ENCODE measurements around the gene TBCD.

The TBCD gene

GRCh38 chr17:82862737-82863382 lies 111.0 kb downstream of the TBCD start:
- Histone ChIP-seq H3K27ac (ENCODE audit: low read depth, low read length) (no peak overlapping the region), H3K4me3 (ENCODE audit: low read depth, low read length) (no peak overlapping the region), H3K9me3 (ENCODE audit: control insufficient read depth, insufficient read depth, low read length) (no peaks in the 10 kb centered on the region), H3K27me3 (ENCODE audit: control insufficient read depth, insufficient read depth, low read length) (no peaks in the 10 kb centered on the region), H3K9ac (ENCODE audit: low read depth, low read length) (no peak overlapping the region), H3K4me1 (ENCODE audit: control insufficient read depth, insufficient read depth, low read length) (no peaks in the 10 kb centered on the region), H3K36me3 (ENCODE audit: control insufficient read depth, insufficient read depth, low read length) (peaks cover 5% of the 10 kb centered on the region; the same call in 1 of the 2 replicates)

DNA sequence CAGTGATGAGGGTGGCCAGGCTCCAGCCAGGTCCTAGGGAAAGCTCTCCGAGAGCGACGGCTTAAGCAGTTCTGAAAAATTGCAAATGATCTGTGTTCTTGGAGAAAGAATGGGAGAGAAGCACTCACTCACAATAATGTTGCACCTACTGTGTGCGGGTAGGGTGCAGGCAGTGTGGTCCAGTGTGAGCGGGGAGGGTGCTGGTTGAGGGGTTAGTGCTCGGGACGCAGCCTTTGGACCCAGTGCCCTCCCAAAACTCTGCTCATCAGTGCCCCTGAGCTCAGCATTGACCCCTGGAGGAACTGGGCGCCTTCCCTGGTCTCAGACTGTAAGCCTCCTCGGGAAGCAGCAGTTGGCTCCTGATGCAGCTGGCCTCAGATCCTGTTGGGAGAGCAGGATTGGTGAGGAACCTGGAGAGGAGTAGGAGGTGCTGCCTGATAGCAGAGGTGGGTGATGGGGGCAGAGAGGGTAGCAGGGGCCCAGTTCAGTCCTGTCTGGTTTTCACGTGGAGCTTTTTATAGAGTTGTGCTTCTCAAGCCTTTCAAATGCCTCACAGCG lies 111.6 kb downstream of the TBCD start:
- Histone ChIP-seq H3K36me3 (ENCODE audit: control insufficient read depth, insufficient read depth, low read length) (peaks cover 5% of the 10 kb centered on the region; the same call in 1 of the 2 replicates), H3K9me3 (ENCODE audit: control insufficient read depth, insufficient read depth, low read length) (no peaks in the 10 kb centered on the region), H3K9ac (ENCODE audit: low read depth, low read length) (no peak overlapping the region), H3K27me3 (ENCODE audit: control insufficient read depth, insufficient read depth, low read length) (no peaks in the 10 kb centered on the region), H3K4me3 (ENCODE audit: low read depth, low read length) (no peak overlapping the region), H3K27ac (ENCODE audit: low read depth, low read length) (no peak overlapping the region), H3K4me1 (ENCODE audit: control insufficient read depth, insufficient read depth, low read length) (no peaks in the 10 kb centered on the region)

DNA sequence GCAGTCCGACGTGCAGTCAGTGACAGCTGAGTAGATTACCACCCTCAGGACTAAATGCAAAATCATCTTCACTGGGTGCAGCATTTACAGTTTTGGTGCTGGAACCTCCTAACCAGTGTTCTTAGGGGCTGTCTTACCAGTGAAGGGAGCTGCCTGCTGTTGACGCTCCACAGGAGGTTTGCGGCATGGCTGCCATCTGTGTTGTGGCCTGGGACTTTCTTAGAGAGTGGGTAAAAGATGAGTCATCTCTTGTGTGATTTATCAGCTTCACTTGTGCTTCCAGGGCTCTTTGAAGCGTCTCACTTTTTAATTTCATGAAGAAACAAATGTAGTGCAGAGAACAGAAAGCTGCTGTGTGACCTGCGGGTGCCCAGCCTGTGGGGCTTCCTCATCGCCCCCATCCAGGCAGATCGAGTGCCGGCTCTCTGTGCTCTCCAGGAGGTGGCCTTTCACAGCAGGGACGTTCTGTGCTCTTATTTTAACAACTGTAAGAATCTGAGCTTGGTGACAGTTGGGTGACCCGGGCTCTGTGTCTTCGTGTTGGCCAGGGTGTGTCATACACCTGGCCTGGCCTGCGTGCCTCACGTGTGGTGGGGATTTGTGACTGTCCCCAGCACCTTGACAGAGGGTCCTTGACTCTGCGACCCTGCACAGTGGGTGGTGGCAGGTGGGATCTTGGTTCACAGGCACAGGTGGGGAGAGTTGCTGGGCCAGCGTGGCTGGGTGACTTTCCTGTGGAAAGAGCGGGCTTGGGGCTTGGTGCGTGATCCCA lies 112.3 kb downstream of the TBCD start:
- H3K9me3 ChIP-seq (ENCODE audit: control insufficient read depth, insufficient read depth, low read length), result no peaks in the 10 kb centered on the region
- H3K27me3 ChIP-seq (ENCODE audit: control insufficient read depth, insufficient read depth, low read length), result no peaks in the 10 kb centered on the region
- peak overlapping the region; percentile 9 for H3K27ac ChIP-seq (ENCODE audit: low read depth, low read length)
- H3K36me3 ChIP-seq (ENCODE audit: control insufficient read depth, insufficient read depth, low read length), result peaks cover 5% of the 10 kb centered on the region; the same call in 1 of the 2 replicates
- no peak overlapping the region for H3K9ac ChIP-seq (ENCODE audit: low read depth, low read length)
- no peaks in the 10 kb centered on the region for H3K4me1 ChIP-seq (ENCODE audit: control insufficient read depth, insufficient read depth, low read length)
- no peak overlapping the region for H3K4me3 ChIP-seq (ENCODE audit: low read depth, low read length)

DNA sequence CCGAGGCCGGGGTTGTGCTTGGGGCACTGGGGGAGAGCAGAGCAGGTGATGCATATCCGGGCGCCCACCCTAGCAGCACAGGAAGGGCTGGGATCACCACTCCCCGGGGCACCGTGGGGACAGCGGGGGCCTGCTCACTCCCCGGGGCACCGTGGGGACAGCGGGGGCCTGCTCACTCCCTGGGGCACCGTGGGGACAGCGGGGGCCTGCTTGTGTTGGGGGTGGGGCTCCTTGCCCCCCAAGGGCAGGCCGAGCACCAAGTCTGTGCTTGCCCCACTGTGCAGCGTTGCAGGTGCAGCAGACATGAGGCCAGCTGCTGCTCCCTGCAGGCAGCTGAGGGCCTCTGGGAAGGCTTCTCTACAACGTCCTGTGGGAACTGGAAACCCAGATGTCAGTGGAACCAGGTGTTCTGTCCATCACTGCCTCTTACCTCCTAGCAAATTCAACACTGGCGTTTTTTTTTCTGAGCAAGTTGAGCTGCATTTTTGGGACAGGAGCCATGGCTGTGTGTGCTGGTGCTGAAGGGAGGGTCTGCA lies 112.9 kb downstream of the TBCD start:
- Histone ChIP-seq H3K27ac (ENCODE audit: low read depth, low read length) (no peak overlapping the region), H3K4me1 (ENCODE audit: control insufficient read depth, insufficient read depth, low read length) (no peaks in the 10 kb centered on the region), H3K9ac (ENCODE audit: low read depth, low read length) (no peak overlapping the region), H3K27me3 (ENCODE audit: control insufficient read depth, insufficient read depth, low read length) (no peaks in the 10 kb centered on the region), H3K9me3 (ENCODE audit: control insufficient read depth, insufficient read depth, low read length) (no peaks in the 10 kb centered on the region), H3K36me3 (ENCODE audit: control insufficient read depth, insufficient read depth, low read length) (peaks cover 5% of the 10 kb centered on the region; the same call in 1 of the 2 replicates), H3K4me3 (ENCODE audit: low read depth, low read length) (no peak overlapping the region)

GRCh38 chr17:82865274-82865673 lies 113.4 kb downstream of the TBCD start:
- H3K4me3 ChIP-seq (ENCODE audit: low read depth, low read length), result no peak overlapping the region
- H3K36me3 ChIP-seq (ENCODE audit: control insufficient read depth, insufficient read depth, low read length), result peaks cover 8% of the 10 kb centered on the region
- H3K9ac ChIP-seq (ENCODE audit: low read depth, low read length), result no peak overlapping the region
- H3K4me1 ChIP-seq (ENCODE audit: control insufficient read depth, insufficient read depth, low read length), result no peaks in the 10 kb centered on the region
- H3K9me3 ChIP-seq (ENCODE audit: control insufficient read depth, insufficient read depth, low read length), result no peaks in the 10 kb centered on the region
- H3K27me3 ChIP-seq (ENCODE audit: control insufficient read depth, insufficient read depth, low read length), result no peaks in the 10 kb centered on the region
- no peak overlapping the region for H3K27ac ChIP-seq (ENCODE audit: low read depth, low read length)

DNA sequence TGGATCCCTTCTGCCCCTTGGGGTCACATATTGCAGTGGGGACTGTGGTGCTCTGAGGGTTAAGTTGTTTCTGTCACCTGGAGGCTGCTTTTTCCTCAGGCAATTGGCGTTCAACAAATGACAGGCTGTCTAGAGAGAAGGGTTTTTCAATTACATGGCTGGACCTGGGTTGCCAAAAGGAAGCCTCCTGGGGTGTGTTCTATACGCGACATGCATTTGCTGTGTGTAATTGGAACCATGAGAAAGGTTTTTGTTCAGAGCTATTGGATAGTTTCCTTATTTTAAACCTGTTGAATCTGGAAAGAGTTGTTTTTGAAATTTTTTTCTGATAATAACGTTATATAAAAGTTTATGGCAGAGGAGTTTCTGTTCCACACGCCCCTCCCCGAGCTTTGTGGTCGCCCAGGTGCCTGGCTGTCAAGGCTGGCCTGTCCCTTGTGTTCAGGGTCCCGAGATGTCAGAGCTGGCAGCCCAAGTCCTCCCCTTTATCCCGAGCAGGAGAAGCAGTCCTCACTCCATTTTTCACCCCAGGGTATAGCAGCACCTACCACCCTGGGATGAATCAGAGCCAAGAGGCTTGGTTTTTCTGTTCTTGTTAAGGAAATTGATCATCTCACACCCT lies 114.0 kb downstream of the TBCD start:
- H3K4me3 ChIP-seq (ENCODE audit: low read depth, low read length), result no peak overlapping the region
- no peaks in the 10 kb centered on the region for H3K4me1 ChIP-seq (ENCODE audit: control insufficient read depth, insufficient read depth, low read length)
- H3K9me3 ChIP-seq (ENCODE audit: control insufficient read depth, insufficient read depth, low read length), result no peaks in the 10 kb centered on the region
- peaks cover 15% of the 10 kb centered on the region for H3K36me3 ChIP-seq (ENCODE audit: control insufficient read depth, insufficient read depth, low read length)
- H3K27ac ChIP-seq (ENCODE audit: low read depth, low read length), result no peak overlapping the region
- no peaks in the 10 kb centered on the region for H3K27me3 ChIP-seq (ENCODE audit: control insufficient read depth, insufficient read depth, low read length)
- H3K9ac ChIP-seq (ENCODE audit: low read depth, low read length), result no peak overlapping the region

DNA sequence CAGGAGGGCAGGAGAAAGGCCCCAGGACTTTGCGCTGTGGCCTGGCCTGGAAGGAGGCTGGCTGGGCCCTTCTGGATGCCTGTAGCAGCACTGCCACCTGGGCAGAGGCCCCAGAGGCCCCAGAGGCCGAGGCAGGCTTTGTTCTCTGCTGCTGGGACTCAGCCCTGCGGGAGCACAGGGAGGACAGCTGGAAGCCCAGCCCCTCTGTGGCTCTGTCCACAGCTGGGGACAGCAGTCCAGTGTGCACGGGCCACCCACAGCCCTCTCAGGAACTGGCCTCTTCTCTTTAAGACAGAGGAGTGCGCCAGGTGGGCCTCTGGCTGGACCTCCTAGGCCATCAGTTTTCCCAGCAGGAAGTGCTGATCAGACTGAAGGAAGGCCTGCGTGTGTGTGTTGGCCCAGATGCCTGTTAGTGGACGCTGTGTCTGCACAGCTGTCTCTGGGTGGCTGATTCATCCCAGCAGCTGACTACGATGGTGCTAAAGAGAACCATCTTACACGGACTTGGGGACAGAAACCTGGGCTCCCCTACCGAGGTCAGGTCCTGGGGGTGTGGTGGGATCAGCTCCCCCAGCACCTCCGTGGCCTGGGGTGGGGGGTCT lies 114.8 kb downstream of the TBCD start:
- Histone ChIP-seq H3K4me1 (ENCODE audit: control insufficient read depth, insufficient read depth, low read length) (no peaks in the 10 kb centered on the region), H3K4me3 (ENCODE audit: low read depth, low read length) (no peak overlapping the region), H3K27ac (ENCODE audit: low read depth, low read length) (no peak overlapping the region), H3K9ac (ENCODE audit: low read depth, low read length) (no peak overlapping the region), H3K9me3 (ENCODE audit: control insufficient read depth, insufficient read depth, low read length) (no peaks in the 10 kb centered on the region), H3K36me3 (ENCODE audit: control insufficient read depth, insufficient read depth, low read length) (peaks cover 22% of the 10 kb centered on the region), H3K27me3 (ENCODE audit: control insufficient read depth, insufficient read depth, low read length) (no peaks in the 10 kb centered on the region)

GRCh38 chr17:82867763-82868325 lies 116.0 kb downstream of the TBCD start:
- Histone ChIP-seq H3K27me3 (ENCODE audit: control insufficient read depth, insufficient read depth, low read length) (no peaks in the 10 kb centered on the region), H3K4me1 (ENCODE audit: control insufficient read depth, insufficient read depth, low read length) (no peaks in the 10 kb centered on the region)

DNA sequence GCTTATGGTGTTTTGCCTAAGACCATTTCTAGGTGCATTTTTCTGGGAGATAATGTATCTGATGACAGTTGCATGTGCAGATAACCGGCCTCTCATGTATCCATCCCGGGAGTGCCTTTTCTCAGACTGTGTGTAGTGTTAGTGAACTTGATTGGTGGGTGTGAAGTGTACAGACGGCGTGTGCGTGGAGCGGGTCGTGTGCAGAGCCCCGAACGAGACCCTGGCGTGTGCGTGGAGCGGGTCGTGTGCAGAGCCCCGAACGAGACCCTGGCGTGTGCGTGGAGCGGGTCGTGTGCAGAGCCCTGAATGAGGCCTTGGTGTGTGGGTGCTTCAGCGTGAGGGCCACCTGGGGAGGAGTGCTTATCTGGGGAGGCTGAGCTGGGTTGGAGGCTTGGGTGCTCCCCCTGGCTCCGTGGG lies 116.9 kb downstream of the TBCD start:
- Histone ChIP-seq H3K4me1 (ENCODE audit: control insufficient read depth, insufficient read depth, low read length) (no peaks in the 10 kb centered on the region), H3K9ac (ENCODE audit: low read depth, low read length) (no peak overlapping the region), H3K4me3 (ENCODE audit: low read depth, low read length) (no peak overlapping the region), H3K27me3 (ENCODE audit: control insufficient read depth, insufficient read depth, low read length) (no peaks in the 10 kb centered on the region), H3K9me3 (ENCODE audit: control insufficient read depth, insufficient read depth, low read length) (no peaks in the 10 kb centered on the region), H3K27ac (ENCODE audit: low read depth, low read length) (no peak overlapping the region), H3K36me3 (ENCODE audit: control insufficient read depth, insufficient read depth, low read length) (peaks cover 30% of the 10 kb centered on the region)

More at GRCh38 chr17:82867763-82868325, 116.0 kb downstream of the TBCD start:
- Histone ChIP-seq H3K4me3 (ENCODE audit: low read depth, low read length) (no peak overlapping the region), H3K27ac (ENCODE audit: low read depth, low read length) (no peak overlapping the region), H3K36me3 (ENCODE audit: control insufficient read depth, insufficient read depth, low read length) (peaks cover 30% of the 10 kb centered on the region), H3K9me3 (ENCODE audit: control insufficient read depth, insufficient read depth, low read length) (no peaks in the 10 kb centered on the region), H3K9ac (ENCODE audit: low read depth, low read length) (no peak overlapping the region)

DNA sequence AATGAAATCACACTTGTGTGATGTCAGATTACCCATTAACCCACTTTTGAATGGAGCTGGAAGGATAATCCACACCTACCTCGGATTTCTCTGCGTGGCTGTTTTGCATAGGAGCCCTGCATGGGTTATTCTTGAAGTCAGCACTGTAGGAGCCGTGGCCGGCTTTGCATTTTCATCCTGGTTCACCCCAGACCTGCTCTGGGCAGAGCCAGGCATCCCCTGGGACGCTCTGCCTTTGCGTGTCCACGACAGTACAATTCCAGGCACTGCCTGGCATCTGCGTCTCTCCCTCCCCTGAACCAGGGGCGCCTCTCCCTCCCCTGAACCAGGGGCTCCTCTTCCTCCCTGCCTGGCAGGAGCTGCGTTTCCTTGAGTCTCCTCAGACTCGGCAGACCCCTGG lies 117.7 kb downstream of the TBCD start:
- Histone ChIP-seq H3K4me3 (ENCODE audit: low read depth, low read length) (no peak overlapping the region), H3K27me3 (ENCODE audit: control insufficient read depth, insufficient read depth, low read length) (no peaks in the 10 kb centered on the region), H3K9ac (ENCODE audit: low read depth, low read length) (no peak overlapping the region), H3K27ac (ENCODE audit: low read depth, low read length) (no peak overlapping the region), H3K4me1 (ENCODE audit: control insufficient read depth, insufficient read depth, low read length) (no peaks in the 10 kb centered on the region), H3K9me3 (ENCODE audit: control insufficient read depth, insufficient read depth, low read length) (no peaks in the 10 kb centered on the region), H3K36me3 (ENCODE audit: control insufficient read depth, insufficient read depth, low read length) (peaks cover 30% of the 10 kb centered on the region)
